WTC11 (cell line): ENCODE data around the gene UQCR10. TPM values are rescaled to one million over a fixed set of nuclear protein-coding genes. Genes with fewer than 3 reads are reported as not detected.

ENCODE experiments used
- total RNA-seq: library from RNA; stranded (reverse); gene quantifications from 3 replicates; pipeline ENCODE4 v1.2.3, GENCODE V29; 2021

The UQCR10 gene
- total RNA-seq, 1 experiment from 2014 or later, result 119 TPM

Other genes with a start within 250 kb of the UQCR10 start
- gene THOC5, start 213.6 kb upstream of the UQCR10 start, total RNA-seq, result 43.7 to 51.2 TPM (median 47.8 TPM) in 3 replicates
- gene NIPSNAP1, start 186.3 kb upstream of the UQCR10 start, total RNA-seq, result 153 to 224 TPM (median 217 TPM) in 3 replicates
- gene NF2, start 163.7 kb upstream of the UQCR10 start, total RNA-seq, result 56.2 to 56.9 TPM (median 56.8 TPM) in 3 replicates
- gene CABP7, start 47.4 kb upstream of the UQCR10 start, total RNA-seq, result 0.11 to 0.17 TPM in 2 of 3 replicates, not detected in the other
- gene ZMAT5, start 362 bp upstream of the UQCR10 start, total RNA-seq, result 13.4 to 17.3 TPM (median 17.2 TPM) in 3 replicates
- gene ASCC2, start 70.9 kb downstream of the UQCR10 start, total RNA-seq, result 42.2 to 43.9 TPM (median 43.6 TPM) in 3 replicates
- gene MTMR3, start 115.8 kb downstream of the UQCR10 start, total RNA-seq, result 17.0 to 19.5 TPM (median 19.2 TPM) in 3 replicates